AML-193 (cell line): Measurements from ENCODE around the gene TBX3.
A peak's percentile ranks its signal among the peaks of the same experiment; 100 is the strongest.

Experiments
- DNase-seq, 2 experiments: peaks; one replicate each; lab custom pipeline; 2025; lab: John Stamatoyannopoulos, UW

Gene TBX3

DNA sequence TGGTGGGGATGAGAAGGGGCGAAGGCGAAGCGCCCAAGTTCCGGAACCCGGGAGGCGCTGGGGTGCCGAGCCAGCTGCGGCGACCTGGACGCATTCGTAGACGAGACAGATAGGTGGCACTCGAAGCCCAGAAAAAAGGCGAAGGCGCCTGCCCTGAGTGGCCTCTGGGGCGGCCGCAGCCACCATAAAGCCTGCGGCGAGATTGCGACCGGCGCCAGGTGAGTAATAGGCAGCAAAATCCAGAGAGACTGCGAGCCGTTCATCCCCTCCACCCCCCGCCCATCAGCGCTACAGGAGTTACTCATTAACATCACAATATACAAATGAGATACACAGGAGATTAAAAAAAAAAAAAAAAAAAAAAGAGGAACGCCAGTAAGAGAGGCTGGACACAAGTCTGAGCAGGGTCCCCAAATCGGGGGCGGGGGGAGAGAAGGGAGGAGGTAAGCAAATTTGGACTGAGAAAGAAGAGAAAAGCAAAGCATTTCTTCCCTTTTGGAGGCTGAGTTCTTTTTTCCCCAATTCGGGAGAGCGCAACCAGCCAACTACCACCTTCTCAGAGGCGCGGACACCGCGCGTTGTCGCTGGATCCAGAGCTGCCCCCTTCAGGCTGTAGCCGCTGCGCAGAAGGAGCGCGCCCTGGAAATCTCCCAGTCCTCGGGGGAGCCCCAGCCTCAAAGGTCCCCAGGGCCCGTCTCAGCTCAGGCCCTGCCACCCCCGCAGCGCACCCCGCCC is 15.7 kb downstream of the TBX3 start:
- no peak for DNase-seq

- no peak for DNase-seq
Measured at GRCh38 chr12:114667669-114668150, 16.3 kb downstream of the TBX3 start.

- no peak for DNase-seq
Measured at GRCh38 chr12:114666746-114667668, 17.0 kb downstream of the TBX3 start.

GRCh38 chr12:114665411-114666260 is 18.3 kb downstream of the TBX3 start:
- no peak for DNase-seq

DNA sequence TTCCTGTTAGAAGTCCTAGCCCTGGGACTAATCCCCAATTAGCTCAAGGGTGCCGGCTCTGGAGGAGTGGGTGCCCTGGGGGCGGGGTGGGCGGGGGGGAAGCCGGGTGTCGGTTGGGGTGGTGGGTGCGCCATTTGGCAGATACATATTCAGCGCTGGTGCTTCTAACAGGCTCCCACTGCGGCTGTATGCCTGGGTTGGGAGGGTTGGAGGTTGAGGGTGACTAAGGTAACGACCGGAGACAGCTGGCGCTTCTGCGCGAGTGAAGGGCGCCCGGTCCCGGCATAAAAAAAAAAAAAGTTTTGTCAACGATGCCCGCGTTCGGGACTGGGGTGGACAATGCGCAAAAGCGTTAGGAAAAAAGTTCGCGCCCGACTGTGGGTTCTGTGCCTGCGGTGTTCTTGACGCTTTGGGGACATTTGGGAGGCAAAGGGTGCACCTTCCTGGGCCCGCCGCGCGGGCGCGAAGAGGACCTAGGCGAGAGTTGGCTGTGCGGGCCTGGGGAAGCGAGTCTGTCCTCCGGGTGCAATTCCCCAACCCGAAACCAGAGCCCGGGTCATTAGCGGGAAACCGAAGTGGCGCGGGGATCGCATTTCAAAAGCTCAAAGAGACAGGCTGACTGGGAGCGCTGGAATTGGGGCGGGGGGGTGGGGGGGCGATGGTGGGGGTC is 19.2 kb downstream of the TBX3 start:
- DNase-seq, result no peak

GRCh38 chr12:114662512-114663177 is 21.3 kb downstream of the TBX3 start:
- DNase-seq, result peak; percentile 30 to 53

GRCh38 chr12:114661245-114661644 is 22.7 kb downstream of the TBX3 start:
- DNase-seq, result no peak

- no peak for DNase-seq
Measured at GRCh38 chr12:114659084-114659483, 24.9 kb downstream of the TBX3 start.

DNA sequence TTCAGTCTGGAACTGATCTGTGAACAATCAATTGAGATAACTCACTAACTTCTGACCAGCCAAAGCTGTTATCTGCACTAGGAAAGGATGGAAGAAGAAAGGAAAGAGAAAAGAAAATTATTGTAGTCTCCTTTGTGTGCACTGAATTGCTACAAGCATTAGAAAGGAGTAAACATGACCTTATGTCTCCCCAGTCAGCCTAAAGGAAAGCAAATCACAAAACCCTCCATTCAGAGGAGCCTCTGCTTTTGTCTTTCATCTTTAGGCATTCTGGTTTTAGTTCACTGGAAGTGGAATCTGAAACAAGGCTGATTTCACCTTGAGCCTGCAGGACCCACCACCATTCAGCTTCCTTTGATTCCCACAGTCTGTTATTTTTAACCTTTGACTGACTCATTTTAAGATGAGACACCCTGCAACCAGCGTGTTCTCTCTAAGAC is 26.0 kb downstream of the TBX3 start:
- no peak for DNase-seq

DNA sequence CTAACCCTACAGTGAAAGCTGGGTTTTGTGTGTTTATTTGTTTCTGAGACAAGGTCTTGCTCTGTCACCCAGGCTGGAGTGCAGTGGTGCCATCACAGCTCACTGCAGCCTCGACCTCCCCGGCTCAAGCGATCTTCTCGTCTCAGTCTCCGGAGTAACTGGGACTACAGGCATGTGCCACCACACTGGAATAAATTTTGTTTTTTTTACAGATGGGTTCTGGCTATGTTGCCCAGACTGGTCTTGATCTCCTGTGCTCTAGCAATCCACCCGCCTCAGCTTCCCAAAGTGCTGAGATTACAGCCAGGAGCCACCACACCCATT is 26.4 kb downstream of the TBX3 start:
- no peak for DNase-seq

GRCh38 chr12:114656906-114657596 is 26.9 kb downstream of the TBX3 start:
- DNase-seq, result no peak

DNA sequence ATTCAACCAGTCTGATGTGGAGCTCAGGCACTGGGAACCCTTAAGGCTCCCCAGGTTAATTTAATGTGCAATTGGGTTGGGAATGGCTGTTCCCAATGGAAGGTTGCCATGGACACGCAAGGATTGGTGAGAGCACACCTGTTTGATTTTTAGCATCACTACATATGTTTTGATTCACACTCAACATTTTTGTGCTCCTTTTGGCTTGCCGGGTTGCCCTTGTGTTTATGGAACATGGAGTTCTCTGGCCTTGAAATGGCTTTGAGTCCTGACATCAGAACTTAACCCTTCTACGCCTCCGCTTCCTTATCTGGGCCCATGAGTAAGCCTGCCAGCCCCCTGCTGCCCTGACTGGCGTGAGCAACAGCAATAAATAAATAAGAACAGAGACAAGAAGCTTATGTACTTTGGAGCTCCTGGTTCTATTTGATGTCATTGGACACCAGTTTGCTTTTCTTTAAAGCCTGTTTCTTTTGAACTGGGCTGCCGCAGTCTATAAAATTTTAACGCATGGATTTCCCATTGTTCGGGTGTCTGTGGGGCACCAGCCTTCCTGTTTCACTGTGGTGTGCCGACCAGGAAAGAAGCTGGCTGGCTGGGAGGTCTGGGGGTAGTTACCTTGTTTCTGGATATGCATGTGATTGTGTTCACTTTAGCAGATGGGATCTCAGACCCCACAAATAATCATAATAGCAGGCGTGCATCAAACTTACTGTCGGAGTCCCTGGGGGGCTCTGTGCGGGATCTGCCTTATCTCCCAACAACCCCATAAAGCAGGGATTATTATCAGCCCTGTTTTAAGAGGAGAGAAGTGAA is 27.8 kb downstream of the TBX3 start:
- no peak for DNase-seq

DNA sequence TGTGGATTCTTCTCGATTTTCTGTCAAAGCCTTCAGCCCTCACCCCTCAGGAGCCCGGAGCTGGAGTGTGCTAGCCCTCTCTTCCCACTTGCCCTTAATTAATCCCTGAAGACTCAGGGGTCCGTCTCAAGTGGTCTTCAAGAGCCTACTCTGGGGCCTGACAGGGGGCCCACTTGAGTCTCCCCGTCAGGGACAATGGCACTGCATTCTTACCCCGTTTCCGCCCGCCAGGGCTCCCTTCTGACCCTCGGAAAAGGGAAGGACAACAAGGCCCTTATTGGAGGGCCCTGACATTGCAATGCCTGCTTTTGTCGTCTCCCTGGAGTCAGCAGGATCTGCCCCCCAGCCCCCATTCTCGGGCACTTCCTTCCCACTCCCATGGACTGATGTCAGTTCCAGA is 34.4 kb downstream of the TBX3 start:
- DNase-seq, result no peak

- no peak for DNase-seq
Measured at GRCh38 chr12:114648711-114649110, 35.3 kb downstream of the TBX3 start.

DNA sequence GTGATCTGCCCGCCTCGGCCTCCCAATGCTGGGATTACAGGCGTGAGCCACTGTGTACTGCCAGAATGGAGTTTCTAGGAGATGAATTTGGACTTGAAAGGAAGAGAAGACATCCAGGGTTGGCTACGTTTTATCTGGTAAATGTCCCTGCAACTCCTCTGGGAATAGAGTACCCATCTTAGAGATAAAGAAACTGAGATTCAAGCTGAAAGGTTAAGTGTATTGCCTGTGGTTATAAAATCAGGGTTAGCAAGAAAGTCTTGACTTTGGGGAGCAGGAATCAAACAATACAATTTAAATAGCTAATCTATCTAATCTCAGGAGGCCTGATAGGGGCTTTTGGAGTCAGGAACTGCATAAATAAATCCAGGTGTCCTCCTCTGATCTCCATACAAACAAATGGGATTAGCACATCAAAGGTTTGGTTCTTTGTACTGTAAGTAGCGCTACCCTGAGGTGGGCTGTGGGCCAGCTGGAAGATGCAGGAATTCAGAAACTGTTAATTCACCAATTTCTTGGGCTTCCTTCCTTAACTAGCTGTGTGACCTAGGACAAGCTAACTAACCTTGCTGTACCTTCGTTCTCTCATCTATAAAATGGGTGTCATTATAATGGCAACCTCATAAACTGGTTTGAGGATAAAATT is 45.1 kb downstream of the TBX3 start:
- no peak for DNase-seq

- no peak for DNase-seq
Measured at GRCh38 chr12:114636723-114637480, 47.1 kb downstream of the TBX3 start.

- no peak for DNase-seq
Measured at GRCh38 chr12:114631242-114631641, 52.7 kb downstream of the TBX3 start.

- no peak for DNase-seq
Measured at GRCh38 chr12:114628199-114628598, 55.8 kb downstream of the TBX3 start.
